Upper lobe of right lung (tissue), 1 donor: ENCODE data around the gene HES2. TPM values are rescaled to one million over a fixed set of nuclear protein-coding genes. Genes with fewer than 3 reads are reported as not detected.

Source experiments
- ATAC-seq: fragments of 200-7000 bp; cut with Tn5 transposase; one replicate; pipeline ENCODE4 v1.9.1; 2020; ENCODE audit warnings: mild to moderate bottlenecking, moderate library complexity
- DNase-seq: peaks from one replicate; pipeline ENCODE4 v3.0.0-alpha.2; 2020
- H3K27ac ChIP-seq: fragments of 200-600 bp; one replicate; pipeline ENCODE4 v1.8.0; 2022
- H3K27me3 ChIP-seq: fragments of 200-600 bp; one replicate; pipeline ENCODE4 v1.8.0; 2022; ENCODE audit warnings: mild to moderate bottlenecking
- H3K36me3 ChIP-seq: fragments of 200-600 bp; one replicate; pipeline ENCODE4 v1.8.0; 2022
- H3K4me1 ChIP-seq: fragments of 200-600 bp; one replicate; pipeline ENCODE4 v1.8.0; 2022
- H3K4me3 ChIP-seq: fragments of 200-600 bp; one replicate; pipeline ENCODE4 v1.8.0; 2022; ENCODE audit warnings: mild to moderate bottlenecking
- H3K9me3 ChIP-seq: fragments of 200-600 bp; one replicate; pipeline ENCODE4 v1.8.0; 2022
- CTCF ChIP-seq: fragments of 200-600 bp; IDR thresholded peaks from one replicate; pipeline ENCODE4 v1.8.0; 2022; ENCODE audit warnings: antibody characterized with exemption
- intact Hi-C: fragments of 100-400 bp; cut with DNase I; formaldehyde crosslinking; loops from one replicate; pipeline ENCODE4 v1.11.0; 2022
- long read RNA-seq: library from polyadenylated mRNA; unstranded; transcript quantifications from one replicate; pipeline ENCODE4 v2.0.0, GENCODE V29; 2021
- total RNA-seq: library from RNA; stranded (reverse); fragmentation: NEBNext Ultra II Directional; extraction: Animal tissue kit (Norgen Biotek cat#: 25700); gene quantifications from one replicate; pipeline ENCODE4 v1.2.1, GENCODE V29; 2021
- donor health status: DM: no; HTN: yes; CAD: no; lungs with severe emphysema.

The HES2 gene
- total RNA-seq, result 5.7 TPM
- long read RNA-seq, full-length matches to known transcripts, result 3 of 7 reads
- long read RNA-seq, partial matches to known transcripts, result 0 of 7 reads
- long read RNA-seq, other reads (novel, unspliced or antisense), result 4 of 7 reads

GRCh38 chr1:6419804-6420453, at the start of gene HES2:
Gene HES2, minus strand, starts transcription at chr1:6419919. Its CDS starts 99 bp downstream, at chr1:6419820.
- Histone ChIP-seq H3K4me1 (peaks cover 31% of the 10 kb centered on the region), H3K4me3 (peak within 1 kb of the TSS; percentile 40), H3K27me3 (peaks cover 93% of the 10 kb centered on the region), H3K27ac (no peak within 1 kb of the TSS), H3K36me3 (no peaks in the 10 kb centered on the region), H3K9me3 (no peaks in the 10 kb centered on the region)
- intact Hi-C loops, result no loop called here
- TF ChIP-seq CTCF, result no peak
- DNase-seq (no peak), ATAC-seq (peak; percentile 61)

GRCh38 chr1:6468729-6469461, 49.2 kb upstream of the HES2 start:
- DNase-seq (no peak), ATAC-seq (no peak)
- no peaks in the 10 kb centered on the region for H3K4me1 ChIP-seq
- TF ChIP-seq CTCF, result no peak
- no peaks in the 10 kb centered on the region for H3K36me3 ChIP-seq
- H3K27me3 ChIP-seq, result no peaks in the 10 kb centered on the region
- no peak overlapping the region for H3K4me3 ChIP-seq
- H3K9me3 ChIP-seq, result no peaks in the 10 kb centered on the region
- no peak overlapping the region for H3K27ac ChIP-seq
- intact Hi-C loops, result no loop called here

- Histone ChIP-seq H3K36me3 (no peaks in the 10 kb centered on the region), H3K4me1 (no peaks in the 10 kb centered on the region), H3K27me3 (no peaks in the 10 kb centered on the region), H3K4me3 (no peak overlapping the region), H3K9me3 (no peaks in the 10 kb centered on the region), H3K27ac (no peak overlapping the region)
- intact Hi-C loops, result no loop called here
- DNase-seq (no peak), ATAC-seq (no peak)
- TF ChIP-seq CTCF, result no peak
Observed at GRCh38 chr1:6467744-6468688, 48.3 kb upstream of the HES2 start.

GRCh38 chr1:6467224-6467623, 47.5 kb upstream of the HES2 start:
- no peak overlapping the region for H3K4me3 ChIP-seq
- no peak overlapping the region for H3K27ac ChIP-seq
- DNase-seq (no peak), ATAC-seq (no peak)
- H3K9me3 ChIP-seq, result no peaks in the 10 kb centered on the region
- no peaks in the 10 kb centered on the region for H3K4me1 ChIP-seq
- intact Hi-C loops, result no loop called here
- no peaks in the 10 kb centered on the region for H3K27me3 ChIP-seq
- TF ChIP-seq CTCF, result no peak
- no peaks in the 10 kb centered on the region for H3K36me3 ChIP-seq

- Histone ChIP-seq H3K27me3 (no peaks in the 10 kb centered on the region), H3K9me3 (no peaks in the 10 kb centered on the region), H3K4me3 (no peak overlapping the region), H3K36me3 (no peaks in the 10 kb centered on the region), H3K27ac (no peak overlapping the region), H3K4me1 (no peaks in the 10 kb centered on the region)
- TF ChIP-seq CTCF, result no peak
- ATAC-seq (no peak), DNase-seq (no peak)
- intact Hi-C loops, result no loop called here
Observed at GRCh38 chr1:6466751-6467150, 47.0 kb upstream of the HES2 start.
